SK-N-SH (cell line): ENCODE measurements around the gene OGA. TPM values are rescaled to one million over a fixed set of nuclear protein-coding genes. Genes with fewer than 3 reads are reported as not detected.

ENCODE experiments used
- CTCF ChIA-PET: fragments of 300-600, 350-600 bp; formaldehyde crosslinking; extraction: SDS; loops from one replicate; lab custom pipeline; 2021; lab: Yijun Ruan, JAX
- POLR2A ChIA-PET: fragments of 350-600 bp; sonication (Branson Sonifier 250); formaldehyde crosslinking; extraction: SDS; loops from one replicate; lab custom pipeline; 2020; ENCODE audit warnings: antibody characterized with exemption, inconsistent platforms; lab: Yijun Ruan, JAX
- DNase-seq: peaks from one replicate; pipeline ENCODE4 v3.0.0; 2012
- H2AFZ ChIP-seq: fragments of 200-600 bp; sonication (generic); 2 replicates; pipeline ENCODE4 v1.8.1; 2016; ENCODE audit warnings: antibody characterized with exemption, mild to moderate bottlenecking, low read depth
- H3F3A ChIP-seq: fragments of 200-600 bp; sonication (generic); replicated peaks from 2 replicates; pipeline ENCODE3; 2016; ENCODE audit warnings: antibody characterized with exemption, mild to moderate bottlenecking; ENCODE audit not compliant: insufficient read depth
- H3K27ac ChIP-seq, 2 experiments: fragments of 200-500 bp in 1 of 2; fragments of 200-600 bp in 1 of 2; sonication (Bioruptor generic) in 1 of 2; sonication (generic), shearing (Covaris generic) in 1 of 2; 2 replicates each; pipeline versions ENCODE4 v1.5.1 to v1.6.1; 2014 to 2016; ENCODE audit warnings: low read depth in 2 of 2, inconsistent platforms in 1 of 2, low read length in 1 of 2, mild to moderate bottlenecking in 1 of 2, mixed read lengths in 1 of 2
- H3K27me3 ChIP-seq: fragments of 200-600 bp; sonication (generic), shearing (Covaris generic); 2 replicates; pipeline ENCODE4 v1.6.1; 2016; ENCODE audit warnings: mixed run types; ENCODE audit not compliant: insufficient read depth
- H3K36me3 ChIP-seq, 2 experiments: fragments of 200-500 bp in 1 of 2; fragments of 200-600 bp in 1 of 2; sonication (Bioruptor generic) in 1 of 2; sonication (generic) in 1 of 2; replicated peaks in 1 of 2; 2 replicates each; pipeline versions ENCODE3 to v1.5.1; 2014 to 2016; ENCODE audit warnings: low read length in 1 of 2, mild to moderate bottlenecking in 1 of 2; ENCODE audit not compliant: insufficient read depth in 2 of 2, control insufficient read depth in 1 of 2
- H3K4me1 ChIP-seq, 2 experiments: fragments of 200-500 bp in 1 of 2; fragments of 200-600 bp in 1 of 2; sonication (Bioruptor generic) in 1 of 2; sonication (generic), shearing (Covaris generic) in 1 of 2; 2 replicates each; pipeline versions ENCODE4 v1.5.1 to v1.6.1; 2014 to 2016; ENCODE audit warnings: low read depth in 1 of 2, low read length in 1 of 2, mixed run types in 1 of 2; ENCODE audit not compliant: insufficient read depth in 2 of 2, control insufficient read depth in 1 of 2
- H3K4me2 ChIP-seq: fragments of 200-600 bp; sonication (generic), shearing (Covaris generic); 2 replicates; pipeline ENCODE4 v1.6.1; 2017; ENCODE audit warnings: mixed run types
- H3K4me3 ChIP-seq, 2 experiments: fragments of 200-500 bp in 1 of 2; fragments of 200-600 bp in 1 of 2; sonication (Bioruptor generic) in 1 of 2; sonication (generic), shearing (Covaris generic) in 1 of 2; 2 replicates each; pipeline versions ENCODE4 v1.5.1 to v1.8.1; 2014 to 2016; ENCODE audit warnings: low read depth in 2 of 2, inconsistent platforms in 1 of 2, low read length in 1 of 2, mild to moderate bottlenecking in 1 of 2, mixed read lengths in 1 of 2, moderate library complexity in 1 of 2
- H3K79me2 ChIP-seq: fragments of 200-600 bp; sonication (generic); 2 replicates; pipeline ENCODE4 v1.8.1; 2017; ENCODE audit warnings: mild to moderate bottlenecking; ENCODE audit not compliant: insufficient read depth
- H3K9ac ChIP-seq: fragments of 200-600 bp; sonication (generic); 2 replicates; pipeline ENCODE4 v1.6.1; 2017; ENCODE audit warnings: mixed run types
- H3K9me2 ChIP-seq: fragments of 200-600 bp; sonication (generic); 2 replicates; pipeline ENCODE4 v1.6.1; 2017; ENCODE audit warnings: mixed run types
- H3K9me3 ChIP-seq: fragments of 200-600 bp; sonication (generic); 2 replicates; pipeline ENCODE4 v1.6.1; 2017; ENCODE audit warnings: mixed run types, mild to moderate bottlenecking, moderate library complexity
- H4K20me1 ChIP-seq: fragments of 200-600 bp; sonication (generic); 2 replicates; pipeline ENCODE4 v1.6.1; 2017; ENCODE audit warnings: mild to moderate bottlenecking, mixed run types; ENCODE audit not compliant: insufficient read depth
- CHD2 ChIP-seq: fragments of 150-350 bp; IDR thresholded peaks from 2 replicates; pipeline ENCODE4 v1.6.1; 2018; ENCODE audit warnings: low read length; ENCODE audit not compliant: partially characterized antibody
- ELF1 ChIP-seq: IDR thresholded peaks from 2 replicates; pipeline ENCODE4 v1.4.0; 2012
- EZH2phosphoT487 ChIP-seq: fragments of 200-600 bp; sonication (generic); IDR thresholded peaks from 2 replicates; pipeline ENCODE4 v1.6.1; 2017; ENCODE audit warnings: low read depth, mixed run types, mild to moderate bottlenecking, antibody characterized with exemption, moderate library complexity, borderline replicate concordance
- FOSL2 ChIP-seq: IDR thresholded peaks from 2 replicates; pipeline ENCODE4 v1.4.0; 2012; ENCODE audit warnings: low read depth, mild to moderate bottlenecking, moderate library complexity, borderline replicate concordance
- FOXJ3 ChIP-seq: sonication (generic); formaldehyde crosslinking; IDR thresholded peaks from 2 replicates; pipeline ENCODE4 v1.5.1; 2020; ENCODE audit warnings: mild to moderate bottlenecking, missing genetic modification reagents
- GABPA ChIP-seq: IDR thresholded peaks from 2 replicates; pipeline ENCODE4 v1.4.0; 2012; ENCODE audit warnings: low read depth, mild to moderate bottlenecking
- JUND ChIP-seq: IDR thresholded peaks from 2 replicates; pipeline ENCODE4 v1.4.0; 2012
- MEF2A ChIP-seq: IDR thresholded peaks from 2 replicates; pipeline ENCODE4 v1.4.0; 2012; ENCODE audit warnings: low read depth, borderline replicate concordance
- MXI1 ChIP-seq: IDR thresholded peaks from 2 replicates; pipeline ENCODE4 v1.6.1; 2012; ENCODE audit warnings: mild to moderate bottlenecking, low read depth, low read length, improper control_type of control experiment
- NRF1 ChIP-seq: IDR thresholded peaks from 2 replicates; pipeline ENCODE4 v1.6.1; 2012; ENCODE audit warnings: low read depth, mild to moderate bottlenecking, low read length
- POLR2AphosphoS5 ChIP-seq: IDR thresholded peaks from 2 replicates; pipeline ENCODE4 v1.6.1; 2012; ENCODE audit warnings: low read depth, low read length
- RCOR1 ChIP-seq: fragments of 150-350 bp; IDR thresholded peaks from 2 replicates; pipeline ENCODE4 v1.6.1; 2017; ENCODE audit warnings: antibody characterized with exemption, low read length
- RFX5 ChIP-seq: IDR thresholded peaks from 2 replicates; pipeline ENCODE4 v1.6.1; 2012; ENCODE audit warnings: mild to moderate bottlenecking, improper control_type of control experiment, low read length
- RXRA ChIP-seq: IDR thresholded peaks from 2 replicates; pipeline ENCODE4 v1.4.0; 2012; ENCODE audit warnings: low read depth, mild to moderate bottlenecking, borderline replicate concordance
- SIN3A ChIP-seq: IDR thresholded peaks from 2 replicates; pipeline ENCODE4 v1.6.1; 2012; ENCODE audit warnings: low read depth, mild to moderate bottlenecking, low read length, moderate library complexity, borderline replicate concordance
- TAF1 ChIP-seq: IDR thresholded peaks from 2 replicates; pipeline ENCODE4 v1.6.1; 2012; ENCODE audit warnings: low read depth, mild to moderate bottlenecking, low read length, moderate library complexity, borderline replicate concordance
- TCF12 ChIP-seq: IDR thresholded peaks from 2 replicates; pipeline ENCODE4 v1.4.0; 2012
- TEAD4 ChIP-seq: IDR thresholded peaks from 2 replicates; pipeline ENCODE4 v1.4.0; 2012; ENCODE audit warnings: mild to moderate bottlenecking, borderline replicate concordance; ENCODE audit not compliant: insufficient read depth
- YY1 ChIP-seq: IDR thresholded peaks from 2 replicates; pipeline ENCODE4 v1.4.0; 2012; ENCODE audit warnings: low read depth, mild to moderate bottlenecking
- WGBS: methylation state at CpG from one replicate; pipeline ENCODE4 v1.1.6; 2017; ENCODE audit warnings: low lambda C conversion rate; 5-methylcytosine and 5-hydroxymethylcytosine counted together
- polyA plus RNA-seq, 3 experiments: library from polyadenylated mRNA; depleted of rRNA; stranded (reverse); fragments of >200 nt; gene quantifications; 2 replicates each; pipeline ENCODE4 v1.2.3, GENCODE V29; 2012
- TF ChIP-seq, protein P1 (sequence below): IDR thresholded peaks from 2 replicates; pipeline ENCODE4; 2012
- TF ChIP-seq, protein P2 (sequence below): IDR thresholded peaks from 2 replicates; pipeline ENCODE4 v1.4.0; 2012; ENCODE audit warnings: low read depth
- TF ChIP-seq, protein P3 (sequence below): IDR thresholded peaks from 2 replicates; pipeline ENCODE4 v1.6.1; 2012; ENCODE audit warnings: mild to moderate bottlenecking, low read depth, low read length, moderate library complexity
- TF ChIP-seq, protein P4 (sequence below): fragments of 150-350 bp; IDR thresholded peaks from 2 replicates; pipeline ENCODE4 v1.6.1; 2016; ENCODE audit warnings: mild to moderate bottlenecking, low read depth, low read length
- TF ChIP-seq, protein P5 (sequence below): IDR thresholded peaks from 2 replicates; pipeline ENCODE4 v1.4.0; 2012; ENCODE audit warnings: low read depth, borderline replicate concordance

Gene OGA
- polyA plus RNA-seq (2012; rRNA removed) = 24.8 and 36.6 TPM in 2 replicates
- polyA plus RNA-seq (2012; cell fraction: cytosol; rRNA removed) = 23.2 and 28.1 TPM in 2 replicates
- polyA plus RNA-seq (2012; cell fraction: nucleus; rRNA removed) = 70.8 and 133 TPM in 2 replicates

DNA sequence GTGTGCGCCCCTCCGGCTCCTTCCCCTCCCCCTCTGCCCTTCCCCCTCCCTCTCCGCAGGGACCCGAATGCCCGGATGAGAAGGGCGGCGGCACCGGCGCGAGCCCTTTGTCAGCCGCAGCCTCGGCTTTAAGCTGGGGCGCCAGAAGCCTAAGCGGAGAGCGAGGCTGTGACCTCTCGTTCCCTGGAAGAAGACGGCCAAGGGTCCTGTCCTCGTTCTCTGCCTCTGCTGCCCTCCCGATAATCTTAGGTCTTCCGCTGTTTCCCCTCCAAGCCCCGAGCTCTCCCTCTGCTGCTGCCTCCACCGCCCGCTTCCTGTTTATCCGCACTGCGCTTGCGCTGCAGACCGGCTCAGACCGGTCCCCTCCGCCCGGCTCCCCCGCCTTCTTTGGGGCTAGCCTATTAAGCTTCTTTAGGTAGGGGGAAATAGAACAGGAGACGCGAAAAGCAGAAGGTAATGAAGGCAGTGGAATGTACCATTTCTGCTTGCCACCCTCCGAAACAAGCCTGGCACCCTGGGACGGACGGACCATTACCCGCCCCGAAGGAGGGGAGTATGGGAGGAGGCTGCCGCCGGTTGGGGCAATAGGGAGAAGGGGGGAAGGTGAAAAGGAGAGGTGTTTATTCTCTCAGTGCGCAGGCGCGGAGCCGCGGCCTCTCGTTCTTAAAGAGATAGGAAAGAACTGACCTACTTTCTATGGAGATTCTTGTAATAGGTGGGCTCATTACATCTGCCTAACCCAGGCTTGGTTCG lies at the start of gene OGA:
OGA (minus strand) TSS at position 326 of the 753 bp plus-strand sequence. CDS start 422 bp downstream, outside the sequence.
- Histone ChIP-seq H3K9ac (peak within 1 kb of the TSS; percentile 94), H3K4me1 (peaks cover 6 to 21% of the 10 kb centered on the region in 2 experiments; a peak in 3 of 4 replicates), H3K27me3 (no peaks in the 10 kb centered on the region), H2AFZ (peak within 1 kb of the TSS; percentile 70), H3K36me3 (peaks cover 2 to 15% of the 10 kb centered on the region in 2 experiments), H3K4me3 (peak within 1 kb of the TSS; percentile 88 to 96), H3K79me2 (peaks cover 50% of the 10 kb centered on the region), H3K9me2 (no peaks in the 10 kb centered on the region), H3K27ac (peak within 1 kb of the TSS; percentile 81 to 97), H3F3A (peaks cover 7% of the 10 kb centered on the region), H4K20me1 (peaks cover 47% of the 10 kb centered on the region), H3K4me2 (peak within 1 kb of the TSS; percentile 92), H3K9me3 (no peaks in the 10 kb centered on the region)
- 1% methylated on average over 37 of the region's 47 CpGs for WGBS
- CTCF ChIA-PET = interaction anchor here (0.8 to 3.5 kb wide), 12 partner anchors 12 to 604 kb away, joined by 3 to 14 read pairs (median 4); partner anchors contain the start of gene KCNIP2
- POLR2A ChIA-PET = interaction anchor here (0.8 to 1.6 kb wide), 9 partner anchors 9 to 526 kb away, joined by 3 to 10 read pairs (median 4); no protein-coding TSS in a partner anchor
- peak; percentile 96 for DNase-seq
- TF ChIP-seq YY1 (0 out of 2 replicates have a peak, but pooled peaks have one; percentile 20), CHD2 (peak; percentile 92), MEF2A (no peak), TEAD4 (no peak), FOXJ3 (CRISPR knock-in tag) (peak; percentile 55; the same call in 1 of the 2 replicates), JUND (peak; percentile 78; the same call in 1 of the 2 replicates), EZH2phosphoT487 (no peak), TAF1 (peak; percentile 100), ELF1 (peak; percentile 89), RXRA (no peak), FOSL2 (no peak), POLR2AphosphoS5 (peak; percentile 98), NRF1 (peak; percentile 82), TCF12 (peak; percentile 24; the same call in 1 of the 2 replicates), SIN3A (peak; percentile 79; the same call in 1 of the 2 replicates), GABPA (peak; percentile 40), RCOR1 (0 out of 2 replicates have a peak, but pooled peaks have one; percentile 39), RFX5 (no peak), MXI1 (peak; percentile 41)
- TF ChIP-seq, protein P1, sequence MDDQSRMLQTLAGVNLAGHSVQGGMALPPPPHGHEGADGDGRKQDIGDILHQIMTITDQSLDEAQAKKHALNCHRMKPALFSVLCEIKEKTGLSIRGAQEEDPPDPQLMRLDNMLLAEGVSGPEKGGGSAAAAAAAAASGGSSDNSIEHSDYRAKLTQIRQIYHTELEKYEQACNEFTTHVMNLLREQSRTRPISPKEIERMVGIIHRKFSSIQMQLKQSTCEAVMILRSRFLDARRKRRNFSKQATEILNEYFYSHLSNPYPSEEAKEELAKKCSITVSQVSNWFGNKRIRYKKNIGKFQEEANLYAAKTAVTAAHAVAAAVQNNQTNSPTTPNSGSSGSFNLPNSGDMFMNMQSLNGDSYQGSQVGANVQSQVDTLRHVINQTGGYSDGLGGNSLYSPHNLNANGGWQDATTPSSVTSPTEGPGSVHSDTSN = peak; percentile 42; the same call in 1 of the 2 replicates
- TF ChIP-seq, protein P2, sequence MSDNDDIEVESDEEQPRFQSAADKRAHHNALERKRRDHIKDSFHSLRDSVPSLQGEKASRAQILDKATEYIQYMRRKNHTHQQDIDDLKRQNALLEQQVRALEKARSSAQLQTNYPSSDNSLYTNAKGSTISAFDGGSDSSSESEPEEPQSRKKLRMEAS = 0 out of 2 replicates have a peak, but pooled peaks have one; percentile 70
- TF ChIP-seq, protein P3, sequence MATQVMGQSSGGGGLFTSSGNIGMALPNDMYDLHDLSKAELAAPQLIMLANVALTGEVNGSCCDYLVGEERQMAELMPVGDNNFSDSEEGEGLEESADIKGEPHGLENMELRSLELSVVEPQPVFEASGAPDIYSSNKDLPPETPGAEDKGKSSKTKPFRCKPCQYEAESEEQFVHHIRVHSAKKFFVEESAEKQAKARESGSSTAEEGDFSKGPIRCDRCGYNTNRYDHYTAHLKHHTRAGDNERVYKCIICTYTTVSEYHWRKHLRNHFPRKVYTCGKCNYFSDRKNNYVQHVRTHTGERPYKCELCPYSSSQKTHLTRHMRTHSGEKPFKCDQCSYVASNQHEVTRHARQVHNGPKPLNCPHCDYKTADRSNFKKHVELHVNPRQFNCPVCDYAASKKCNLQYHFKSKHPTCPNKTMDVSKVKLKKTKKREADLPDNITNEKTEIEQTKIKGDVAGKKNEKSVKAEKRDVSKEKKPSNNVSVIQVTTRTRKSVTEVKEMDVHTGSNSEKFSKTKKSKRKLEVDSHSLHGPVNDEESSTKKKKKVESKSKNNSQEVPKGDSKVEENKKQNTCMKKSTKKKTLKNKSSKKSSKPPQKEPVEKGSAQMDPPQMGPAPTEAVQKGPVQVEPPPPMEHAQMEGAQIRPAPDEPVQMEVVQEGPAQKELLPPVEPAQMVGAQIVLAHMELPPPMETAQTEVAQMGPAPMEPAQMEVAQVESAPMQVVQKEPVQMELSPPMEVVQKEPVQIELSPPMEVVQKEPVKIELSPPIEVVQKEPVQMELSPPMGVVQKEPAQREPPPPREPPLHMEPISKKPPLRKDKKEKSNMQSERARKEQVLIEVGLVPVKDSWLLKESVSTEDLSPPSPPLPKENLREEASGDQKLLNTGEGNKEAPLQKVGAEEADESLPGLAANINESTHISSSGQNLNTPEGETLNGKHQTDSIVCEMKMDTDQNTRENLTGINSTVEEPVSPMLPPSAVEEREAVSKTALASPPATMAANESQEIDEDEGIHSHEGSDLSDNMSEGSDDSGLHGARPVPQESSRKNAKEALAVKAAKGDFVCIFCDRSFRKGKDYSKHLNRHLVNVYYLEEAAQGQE = peak; percentile 81; the same call in 1 of the 2 replicates
- TF ChIP-seq, protein P4, sequence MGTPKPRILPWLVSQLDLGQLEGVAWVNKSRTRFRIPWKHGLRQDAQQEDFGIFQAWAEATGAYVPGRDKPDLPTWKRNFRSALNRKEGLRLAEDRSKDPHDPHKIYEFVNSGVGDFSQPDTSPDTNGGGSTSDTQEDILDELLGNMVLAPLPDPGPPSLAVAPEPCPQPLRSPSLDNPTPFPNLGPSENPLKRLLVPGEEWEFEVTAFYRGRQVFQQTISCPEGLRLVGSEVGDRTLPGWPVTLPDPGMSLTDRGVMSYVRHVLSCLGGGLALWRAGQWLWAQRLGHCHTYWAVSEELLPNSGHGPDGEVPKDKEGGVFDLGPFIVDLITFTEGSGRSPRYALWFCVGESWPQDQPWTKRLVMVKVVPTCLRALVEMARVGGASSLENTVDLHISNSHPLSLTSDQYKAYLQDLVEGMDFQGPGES = peak; percentile 12; the same call in 1 of the 2 replicates
- TF ChIP-seq, protein P5, sequence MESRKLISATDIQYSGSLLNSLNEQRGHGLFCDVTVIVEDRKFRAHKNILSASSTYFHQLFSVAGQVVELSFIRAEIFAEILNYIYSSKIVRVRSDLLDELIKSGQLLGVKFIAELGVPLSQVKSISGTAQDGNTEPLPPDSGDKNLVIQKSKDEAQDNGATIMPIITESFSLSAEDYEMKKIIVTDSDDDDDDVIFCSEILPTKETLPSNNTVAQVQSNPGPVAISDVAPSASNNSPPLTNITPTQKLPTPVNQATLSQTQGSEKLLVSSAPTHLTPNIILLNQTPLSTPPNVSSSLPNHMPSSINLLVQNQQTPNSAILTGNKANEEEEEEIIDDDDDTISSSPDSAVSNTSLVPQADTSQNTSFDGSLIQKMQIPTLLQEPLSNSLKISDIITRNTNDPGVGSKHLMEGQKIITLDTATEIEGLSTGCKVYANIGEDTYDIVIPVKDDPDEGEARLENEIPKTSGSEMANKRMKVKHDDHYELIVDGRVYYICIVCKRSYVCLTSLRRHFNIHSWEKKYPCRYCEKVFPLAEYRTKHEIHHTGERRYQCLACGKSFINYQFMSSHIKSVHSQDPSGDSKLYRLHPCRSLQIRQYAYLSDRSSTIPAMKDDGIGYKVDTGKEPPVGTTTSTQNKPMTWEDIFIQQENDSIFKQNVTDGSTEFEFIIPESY = peak; percentile 44; the same call in 1 of the 2 replicates
